Stimulated activated memory B cell treated with anti-CD40 and anti-IgM and Interleukin-4, amounts not matched to agents 10 μg/mL and 1 μg/mL and 100 μg/mL, for 72 hours (primary cell): Measurements from ENCODE around the gene MND1.
"Not testable (repeated sequence)": the region's sequence is repeated elsewhere in the genome, so short reads cannot be mapped to it uniquely, and the experiment has no call there.

Experiments
- ATAC-seq: fragments of 150-1000 bp; cut with Tn5 transposase; 2 replicates; pipeline ENCODE4 v1.10.0; 2021
- H3K27ac Mint-ChIP-seq: one replicate; pipeline ENCODE4 v1.8.0; 2022; ENCODE audit warnings: mild to moderate bottlenecking, mixed read lengths
- H3K27me3 Mint-ChIP-seq: one replicate; pipeline ENCODE4 v1.8.0; 2022; ENCODE audit warnings: mixed read lengths
- H3K36me3 Mint-ChIP-seq: one replicate; pipeline ENCODE4 v1.8.0; 2022; ENCODE audit warnings: mixed read lengths
- H3K4me1 Mint-ChIP-seq: one replicate; pipeline ENCODE4 v1.8.0; 2022; ENCODE audit warnings: mixed read lengths
- H3K4me3 Mint-ChIP-seq: one replicate; pipeline ENCODE4 v1.8.0; 2022; ENCODE audit warnings: mild to moderate bottlenecking, moderate library complexity, mixed read lengths
- H3K9me3 Mint-ChIP-seq: one replicate; pipeline ENCODE4 v1.8.0; 2022; ENCODE audit warnings: mixed read lengths

Gene MND1

GRCh38 chr4:153461549-153461948 is 117.1 kb downstream of the MND1 start:
- not testable (repeated sequence) for H3K27ac Mint-ChIP-seq, H3K36me3 Mint-ChIP-seq, H3K4me3 Mint-ChIP-seq, H3K27me3 Mint-ChIP-seq, H3K9me3 Mint-ChIP-seq, ATAC-seq
- peaks cover 26% of the 10 kb centered on the region for H3K4me1 Mint-ChIP-seq

- Mint-ChIP-seq H3K36me3 (peaks cover 12% of the 10 kb centered on the region), H3K27me3 (no peaks in the 10 kb centered on the region), H3K9me3 (no peaks in the 10 kb centered on the region), H3K4me3 (no peak overlapping the region), H3K27ac (no peak overlapping the region), H3K4me1 (peaks cover 37% of the 10 kb centered on the region)
- ATAC-seq: no peak
Measured at GRCh38 chr4:153464068-153464467, 119.6 kb downstream of the MND1 start.
